Small intestine (tissue), 7 donors: ENCODE measurements around the gene SPACA1. TPM values are rescaled to one million over a fixed set of nuclear protein-coding genes. Genes with fewer than 3 reads are reported as not detected.

Source experiments
- DNase-seq, 2 donors: peaks; one replicate each; pipeline versions ENCODE4 v3.0.0 to v3.0.0-alpha.2; 2013
- FAIRE-seq: peaks from 2 replicates; lab custom pipeline; 2012; peaks lifted over from hg19 to GRCh38; lab: Jason Lieb, UNC
- H3K27ac ChIP-seq, 3 donors: one replicate each; pipeline ENCODE4 v1.5.1; 2013; ENCODE audit warnings: low read length in 2 of 3, mild to moderate bottlenecking in 2 of 3, control low read depth in 1 of 3, inconsistent platforms in 1 of 3, low read depth in 1 of 3, moderate library complexity in 1 of 3
- H3K27me3 ChIP-seq, 3 donors: one replicate each; pipeline ENCODE4 v1.6.1; 2013; ENCODE audit warnings: low read length in 3 of 3, inconsistent platforms in 1 of 3; ENCODE audit not compliant: control insufficient read depth in 3 of 3, insufficient read depth in 3 of 3
- H3K36me3 ChIP-seq, 3 donors: one replicate each; pipeline ENCODE4 v1.6.1; 2013; ENCODE audit warnings: low read length in 3 of 3, inconsistent platforms in 1 of 3, low read depth in 1 of 3, mild to moderate bottlenecking in 1 of 3, moderate library complexity in 1 of 3; ENCODE audit not compliant: control insufficient read depth in 3 of 3, insufficient read depth in 2 of 3
- H3K4me1 ChIP-seq, 3 donors: one replicate each; pipeline ENCODE4 v1.6.1; 2013; ENCODE audit warnings: low read length in 2 of 3, inconsistent platforms in 1 of 3, low read depth in 1 of 3, mild to moderate bottlenecking in 1 of 3, moderate library complexity in 1 of 3; ENCODE audit not compliant: control insufficient read depth in 3 of 3, insufficient read depth in 2 of 3
- H3K4me3 ChIP-seq, 3 donors: one replicate each; pipeline ENCODE4 v1.5.1; 2013; ENCODE audit warnings: low read length in 3 of 3, control low read depth in 1 of 3, inconsistent platforms in 1 of 3, low read depth in 1 of 3, mild to moderate bottlenecking in 1 of 3, moderate library complexity in 1 of 3
- H3K9me3 ChIP-seq, 2 donors: one replicate each; pipeline ENCODE4 v1.6.1; 2013; ENCODE audit warnings: low read depth in 1 of 2, low read length in 1 of 2; ENCODE audit not compliant: control insufficient read depth in 2 of 2, insufficient read depth in 1 of 2
- WGBS, 3 donors: extraction: QIAGEN DNeasy Blood & Tissue Kit; methylation state at CpG; one replicate each; pipeline ENCODE4 v1.1.7; 2013; 5-methylcytosine and 5-hydroxymethylcytosine counted together
- polyA plus RNA-seq, 4 donors: library from polyadenylated mRNA; stranded (reverse) in 3 of 4; unstranded in 1 of 4; fragments of 200-250 nt in 3 of 4; fragments of 120-200 nt in 1 of 4; gene quantifications; one replicate each; pipeline versions ENCODE4 v1.2.1 to v1.2.3, GENCODE V29; 2013
- donor health status: healthy with polysubstance abuse.
- donor health status: control.
- donor health status: control.
- donor health status: Bipolar disorder and iron deficiency.
- donor health status: healthy.

The SPACA1 gene
- polyA plus RNA-seq, 4 donors = not detected

- DNase-seq (no peak), FAIRE-seq (no peak)
- no peaks in the 10 kb centered on the region for H3K9me3 ChIP-seq
- peaks cover 0 to 3% (median 2%) of the 10 kb centered on the region in 3 donors for H3K27me3 ChIP-seq
- 69 to 78% (median 71%) methylated on average over 5 of the region's 5 CpGs for WGBS, 3 donors
- no peak overlapping the region for H3K4me3 ChIP-seq
- H3K4me1 ChIP-seq = no peaks in the 10 kb centered on the region
- H3K36me3 ChIP-seq = no peaks in the 10 kb centered on the region
- H3K27ac ChIP-seq = no peak overlapping the region
Measured at GRCh38 chr6:88111991-88112390, 64.3 kb downstream of the SPACA1 start.

- DNase-seq (no peak), FAIRE-seq (no peak)
- Histone ChIP-seq H3K36me3 (no peaks in the 10 kb centered on the region), H3K27ac (no peak overlapping the region), H3K4me3 (no peak overlapping the region), H3K27me3 (no peaks in the 10 kb centered on the region), H3K4me1 (no peaks in the 10 kb centered on the region), H3K9me3 (no peaks in the 10 kb centered on the region)
- WGBS, 3 donors = 27 to 38% (median 34%) methylated on average over 2 of the region's 2 CpGs
Measured at GRCh38 chr6:88114838-88115237, 67.2 kb downstream of the SPACA1 start.

GRCh38 chr6:88115307-88115706, 67.7 kb downstream of the SPACA1 start:
- no peak for DNase-seq
- H3K27ac ChIP-seq = no peak overlapping the region
- no peaks in the 10 kb centered on the region for H3K9me3 ChIP-seq
- no peak overlapping the region for H3K4me3 ChIP-seq
- WGBS, 3 donors = 37 to 66% (median 42%) methylated on average over 2 of the region's 2 CpGs
- FAIRE-seq = no peak
- no peaks in the 10 kb centered on the region for H3K36me3 ChIP-seq
- H3K27me3 ChIP-seq = peaks cover 0 to 2% (median 0%) of the 10 kb centered on the region in 3 donors
- H3K4me1 ChIP-seq = no peaks in the 10 kb centered on the region

- H3K27ac ChIP-seq = no peak overlapping the region
- no peak overlapping the region for H3K4me3 ChIP-seq
- peaks cover 0 to 2% (median 0%) of the 10 kb centered on the region in 3 donors for H3K27me3 ChIP-seq
- H3K4me1 ChIP-seq = no peaks in the 10 kb centered on the region
- no peak for FAIRE-seq
- no peaks in the 10 kb centered on the region for H3K36me3 ChIP-seq
- DNase-seq = no peak
- 52 to 65% (median 52%) methylated on average over 3 of the region's 3 CpGs for WGBS, 3 donors
- H3K9me3 ChIP-seq = no peaks in the 10 kb centered on the region
Measured at GRCh38 chr6:88116276-88116675, 68.6 kb downstream of the SPACA1 start.

Other genes with a start within 250 kb of the SPACA1 start
- 1 to 10 TPM in 1 of 4 donors, under 1 TPM in 2, not detected in 1; 0.27 to 5.6 (median 0.87) TPM for gene CNR1, start 118.5 kb downstream of the SPACA1 start, polyA plus RNA-seq